A549 (cell line): Measurements from ENCODE around the gene IGFL4. TPM values are rescaled to one million over a fixed set of nuclear protein-coding genes. Genes with fewer than 3 reads are reported as not detected.

Source experiments
- ATAC-seq, 2 experiments: fragments of 200-7000 bp in 1 of 2; fragments of >200 bp in 1 of 2; cut with Nextera tagmentation in 1 of 2; cut with Tn5 transposase in 1 of 2; 3 replicates each; pipeline versions ENCODE4 v1.8.0 to v1.9.1; 2018 to 2020; ENCODE audit warnings: mild to moderate bottlenecking in 1 of 2, moderate library complexity in 1 of 2
- CTCF ChIA-PET: fragments of 300-600 bp; sonication (Branson Sonifier 250); formaldehyde crosslinking; extraction: SDS; loops from one replicate; lab custom pipeline; 2021; ENCODE audit warnings: antibody characterized with exemption, inconsistent platforms; lab: Yijun Ruan, JAX
- POLR2A ChIA-PET: fragments of 350-600 bp; formaldehyde crosslinking; extraction: SDS; loops from one replicate; lab custom pipeline; 2021; ENCODE audit warnings: antibody characterized with exemption, inconsistent platforms; lab: Yijun Ruan, JAX
- DNase-seq, 2 experiments: peaks; one replicate each; pipeline versions ENCODE4 v3.0.0 to v3.0.0-alpha.2; 2011 to 2016; ENCODE audit warnings: low read depth in 1 of 2, low spot score in 1 of 2
- FAIRE-seq: peaks from 2 replicates; lab custom pipeline; 2011; peaks lifted over from hg19 to GRCh38; lab: Jason Lieb, UNC
- H3K27ac ChIP-seq, 2 experiments: fragments of >200 bp; sonication (Bioruptor Twin); formaldehyde crosslinking; 3 replicates each; pipeline ENCODE4 v1.5.1; 2016 to 2017
- H3K4me1 ChIP-seq: fragments of >200 bp; sonication (Bioruptor Twin); formaldehyde crosslinking; 3 replicates; pipeline ENCODE4 v1.6.1; 2016
- H3K4me2 ChIP-seq: fragments of >200 bp; sonication (Bioruptor Twin); formaldehyde crosslinking; 3 replicates; pipeline ENCODE4 v1.6.1; 2016
- H3K4me3 ChIP-seq: fragments of >200 bp; sonication (Bioruptor Twin); formaldehyde crosslinking; 3 replicates; pipeline ENCODE4 v1.5.1; 2016
- H3K9me3 ChIP-seq: fragments of >200 bp; sonication (Bioruptor Twin); formaldehyde crosslinking; 3 replicates; pipeline ENCODE4 v1.6.1; 2016
- EHF ChIP-seq: fragments of 250-450 bp; sonication (Bioruptor Pico); IDR thresholded peaks from 2 replicates; pipeline ENCODE4 v1.5.0; 2020; ENCODE audit warnings: mild to moderate bottlenecking
- EHMT2 ChIP-seq: fragments of 200-600 bp; sonication (generic); IDR thresholded peaks from 2 replicates; pipeline ENCODE4 v1.6.1; 2016; ENCODE audit warnings: antibody characterized with exemption, low read depth, mild to moderate bottlenecking, moderate library complexity
- FOSB ChIP-seq: fragments of 250-450 bp; sonication (Bioruptor Pico); IDR thresholded peaks from 2 replicates; pipeline ENCODE4 v1.5.0; 2020; ENCODE audit warnings: mild to moderate bottlenecking, moderate library complexity
- FOSL2 ChIP-seq, 2 experiments: fragments of 450-650 bp in 1 of 2; fragments of >200 bp in 1 of 2; sonication (Bioruptor Twin) in 1 of 2; formaldehyde crosslinking; IDR thresholded peaks; 2 replicates each; pipeline versions ENCODE4 v1.5.0 to v1.6.1; 2016 to 2020; ENCODE audit warnings: mild to moderate bottlenecking in 1 of 2, moderate library complexity in 1 of 2
- JUN ChIP-seq, 2 experiments: fragments of >200 bp; sonication (Bioruptor Twin); formaldehyde crosslinking; IDR thresholded peaks; 2 replicates in 1 of 2; 3 replicates in 1 of 2; pipeline ENCODE4 v1.6.1; 2016 to 2017
- JUNB ChIP-seq: fragments of >200 bp; sonication (Bioruptor Twin); formaldehyde crosslinking; IDR thresholded peaks from 2 replicates; pipeline ENCODE4 v1.6.1; 2016
- KDM1A ChIP-seq: fragments of 200-600 bp; sonication (generic); IDR thresholded peaks from 2 replicates; pipeline ENCODE4 v1.6.1; 2016; ENCODE audit warnings: low read depth, mild to moderate bottlenecking
- KDM5A ChIP-seq: fragments of 200-600 bp; sonication (generic); IDR thresholded peaks from 2 replicates; pipeline ENCODE4 v1.6.1; 2016; ENCODE audit warnings: antibody characterized with exemption, mild to moderate bottlenecking
- MAX ChIP-seq: IDR thresholded peaks from 2 replicates; pipeline ENCODE4 v1.6.1; 2012
- MAZ ChIP-seq: fragments of 150-350 bp; IDR thresholded peaks from 2 replicates; pipeline ENCODE4 v1.6.1; 2014; ENCODE audit warnings: antibody characterized with exemption, low read depth, low read length, borderline replicate concordance
- MYC ChIP-seq: IDR thresholded peaks from 2 replicates; pipeline ENCODE4 v1.6.1; 2012; ENCODE audit warnings: mild to moderate bottlenecking, inconsistent platforms, low read length, improper control_type of control experiment, borderline replicate concordance
- NPAS2 ChIP-seq: fragments of 250-450 bp; sonication (Bioruptor Pico); IDR thresholded peaks from 2 replicates; pipeline ENCODE4 v1.8.0; 2022; ENCODE audit warnings: mild to moderate bottlenecking, moderate library complexity, borderline replicate concordance
- PHF8 ChIP-seq: fragments of 200-600 bp; sonication (generic); IDR thresholded peaks from 2 replicates; pipeline ENCODE4 v1.6.1; 2016; ENCODE audit warnings: low read depth, mild to moderate bottlenecking, antibody characterized with exemption, moderate library complexity, borderline replicate concordance
- POLR2A ChIP-seq: IDR thresholded peaks from 2 replicates; pipeline ENCODE4 v1.6.1; 2012; ENCODE audit warnings: mild to moderate bottlenecking, low read length
- RAD21 ChIP-seq, 2 experiments: fragments of >200 bp in 1 of 2; sonication (Bioruptor Twin) in 1 of 2; formaldehyde crosslinking in 1 of 2; IDR thresholded peaks in 1 of 2; conservative IDR thresholded peaks in 1 of 2; 2 replicates in 1 of 2; 3 replicates in 1 of 2; pipeline ENCODE4 v1.6.1; 2012 to 2018; ENCODE audit warnings: inconsistent platforms in 1 of 2
- RARB ChIP-seq: fragments of 250-450 bp; sonication (Bioruptor Pico); IDR thresholded peaks from 2 replicates; pipeline ENCODE4 v1.8.0; 2021; ENCODE audit warnings: mild to moderate bottlenecking, moderate library complexity
- RCOR1 ChIP-seq: fragments of 150-350 bp; IDR thresholded peaks from 2 replicates; pipeline ENCODE4 v1.6.1; 2014; ENCODE audit warnings: antibody characterized with exemption, low read length, low read depth
- RFX5 ChIP-seq: fragments of 450-650 bp; IDR thresholded peaks from 2 replicates; pipeline ENCODE4 v1.7.1; 2014; ENCODE audit warnings: antibody characterized with exemption, mild to moderate bottlenecking, moderate library complexity
- RNF2 ChIP-seq: fragments of 200-600 bp; sonication (generic); IDR thresholded peaks from 2 replicates; pipeline ENCODE4 v1.6.1; 2016; ENCODE audit warnings: low read depth, mild to moderate bottlenecking, antibody characterized with exemption, moderate library complexity, borderline replicate concordance
- SREBF2 ChIP-seq: fragments of 450-650 bp; IDR thresholded peaks from 2 replicates; pipeline ENCODE4 v1.6.1; 2014; ENCODE audit warnings: mild to moderate bottlenecking, moderate library complexity
- TFCP2L1 ChIP-seq: fragments of 250-450 bp; sonication (Bioruptor Pico); IDR thresholded peaks from 2 replicates; pipeline ENCODE4 v1.5.0; 2021; ENCODE audit warnings: mild to moderate bottlenecking
- ZNF302 ChIP-seq: fragments of 250-450 bp; sonication (Bioruptor Pico); IDR thresholded peaks from 2 replicates; pipeline ENCODE4 v1.9.0; 2021; ENCODE audit warnings: inconsistent platforms, mild to moderate bottlenecking, moderate library complexity
- WGBS: methylation state at CpG from one replicate; pipeline ENCODE4 v1.1.6; 2017; ENCODE audit errors: missing lambda C conversion rate; 5-methylcytosine and 5-hydroxymethylcytosine counted together
- polyA plus RNA-seq, 4 experiments: library from polyadenylated mRNA; depleted of rRNA in 3 of 4; stranded (reverse); fragments of >200 nt; fragmentation: RNase III in 1 of 4; extraction: RNeasy Plus Mini Kit Qiagen cat#74134 plus additional on column Dnase treatment in 1 of 4; gene quantifications; 2 replicates in 3 of 4; 3 replicates in 1 of 4; pipeline ENCODE4 v1.2.3, GENCODE V29; 2011 to 2017
- TF ChIP-seq, protein P1 (sequence below): IDR thresholded peaks from 2 replicates; pipeline ENCODE4 v1.6.1; 2012
- TF ChIP-seq, protein P2 (sequence below): fragments of 450-650 bp; IDR thresholded peaks from 2 replicates; pipeline ENCODE4 v1.6.1; 2014; ENCODE audit warnings: antibody characterized with exemption
- TF ChIP-seq, protein P3 (sequence below): IDR thresholded peaks from 2 replicates; pipeline ENCODE4 v1.6.1; 2012; ENCODE audit warnings: low read depth, borderline replicate concordance

IGFL4 gene
- polyA plus RNA-seq, 2 of the 4 experiments (the other 2 are of a cell fraction), result 1.7 to 3.1 TPM

DNA sequence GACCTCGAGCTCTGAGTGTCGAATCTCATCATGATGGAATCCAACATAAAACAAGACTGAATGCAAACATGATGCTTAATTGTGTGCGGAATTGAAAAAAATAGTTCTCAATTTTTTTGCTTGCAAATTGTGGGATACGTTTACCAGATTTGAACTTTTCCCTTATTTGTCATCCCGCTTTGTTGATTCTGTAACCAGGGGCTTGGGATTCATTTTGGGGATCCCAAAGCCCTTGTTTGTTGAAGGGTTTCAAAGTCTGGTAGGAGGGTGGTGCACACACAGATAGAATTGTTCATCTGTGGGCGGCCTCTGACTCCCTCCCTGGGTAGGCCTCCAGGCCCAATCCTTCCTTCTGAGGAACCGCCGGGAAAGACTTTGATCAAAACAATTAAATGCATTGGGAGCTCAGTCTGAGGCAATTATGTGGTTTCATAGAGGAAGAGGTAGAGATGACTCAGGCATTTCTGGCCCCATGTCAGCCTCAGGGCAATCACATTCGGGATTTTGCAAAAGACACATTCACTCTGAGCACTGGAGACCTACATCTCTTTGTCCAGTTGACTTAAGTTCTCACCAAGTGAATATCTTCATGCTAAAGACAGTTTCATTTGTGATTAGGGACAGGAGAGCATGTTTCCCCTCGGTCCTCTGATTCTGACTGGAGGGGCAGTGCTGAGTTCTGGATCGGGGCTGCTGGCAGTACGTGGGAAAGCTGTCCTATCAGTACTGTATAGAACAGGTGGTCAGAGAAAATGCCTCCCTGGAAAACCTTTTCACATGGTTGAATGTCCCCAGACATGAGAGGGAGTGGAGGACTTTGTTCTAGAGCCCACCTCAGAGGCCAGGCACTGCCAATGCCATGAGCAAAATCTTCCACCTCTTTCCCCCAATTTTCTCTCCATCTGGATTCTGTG, 27.8 kb upstream of the IGFL4 start (continued):
- TF ChIP-seq RNF2 (no peak), RCOR1 (no peak), KDM1A (no peak), MAZ (no peak), EHMT2 (no peak), NPAS2 (CRISPR knock-in tag) (no peak), POLR2A (no peak)

DNA sequence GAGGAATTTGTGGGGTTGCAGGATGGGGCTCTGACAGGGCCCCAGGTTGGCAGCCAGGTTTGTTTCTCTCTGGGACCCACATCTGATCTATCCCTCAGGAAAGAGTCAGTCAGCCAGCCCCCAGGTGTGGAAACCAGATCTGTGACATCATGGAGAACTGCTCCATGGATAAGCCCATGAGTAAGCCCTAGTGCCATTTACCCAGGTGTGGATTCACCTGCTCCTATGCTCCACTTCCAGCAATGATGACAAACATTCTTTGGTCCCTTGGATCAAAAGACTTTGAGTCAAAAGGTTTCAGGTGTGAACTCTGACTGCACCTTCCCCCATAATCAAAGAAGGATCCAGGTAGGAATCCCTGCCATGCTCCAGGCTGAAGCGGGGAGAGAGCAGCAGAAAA, 26.9 kb upstream of the IGFL4 start:
- DNase-seq (no peak), FAIRE-seq (no peak), ATAC-seq (no peak)
- Histone ChIP-seq H3K4me2 (peak overlapping the region; percentile 64), H3K9me3 (no peaks in the 10 kb centered on the region), H3K27ac (peak overlapping the region; percentile 87 to 89), H3K4me1 (peaks cover 59% of the 10 kb centered on the region), H3K4me3 (no peak overlapping the region)
- TF ChIP-seq SREBF2, result no peak
- TF ChIP-seq, protein P1, sequence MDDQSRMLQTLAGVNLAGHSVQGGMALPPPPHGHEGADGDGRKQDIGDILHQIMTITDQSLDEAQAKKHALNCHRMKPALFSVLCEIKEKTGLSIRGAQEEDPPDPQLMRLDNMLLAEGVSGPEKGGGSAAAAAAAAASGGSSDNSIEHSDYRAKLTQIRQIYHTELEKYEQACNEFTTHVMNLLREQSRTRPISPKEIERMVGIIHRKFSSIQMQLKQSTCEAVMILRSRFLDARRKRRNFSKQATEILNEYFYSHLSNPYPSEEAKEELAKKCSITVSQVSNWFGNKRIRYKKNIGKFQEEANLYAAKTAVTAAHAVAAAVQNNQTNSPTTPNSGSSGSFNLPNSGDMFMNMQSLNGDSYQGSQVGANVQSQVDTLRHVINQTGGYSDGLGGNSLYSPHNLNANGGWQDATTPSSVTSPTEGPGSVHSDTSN, result no peak
- TF ChIP-seq, protein P2, sequence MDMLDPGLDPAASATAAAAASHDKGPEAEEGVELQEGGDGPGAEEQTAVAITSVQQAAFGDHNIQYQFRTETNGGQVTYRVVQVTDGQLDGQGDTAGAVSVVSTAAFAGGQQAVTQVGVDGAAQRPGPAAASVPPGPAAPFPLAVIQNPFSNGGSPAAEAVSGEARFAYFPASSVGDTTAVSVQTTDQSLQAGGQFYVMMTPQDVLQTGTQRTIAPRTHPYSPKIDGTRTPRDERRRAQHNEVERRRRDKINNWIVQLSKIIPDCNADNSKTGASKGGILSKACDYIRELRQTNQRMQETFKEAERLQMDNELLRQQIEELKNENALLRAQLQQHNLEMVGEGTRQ, result no peak
- TF ChIP-seq ZNF302 (CRISPR knock-in tag), result no peak
- no peak for TF ChIP-seq PHF8
- TF ChIP-seq KDM5A, result no peak
- no peak for TF ChIP-seq JUNB
- no peak for TF ChIP-seq EHF (CRISPR knock-in tag)
- TF ChIP-seq, protein P3, sequence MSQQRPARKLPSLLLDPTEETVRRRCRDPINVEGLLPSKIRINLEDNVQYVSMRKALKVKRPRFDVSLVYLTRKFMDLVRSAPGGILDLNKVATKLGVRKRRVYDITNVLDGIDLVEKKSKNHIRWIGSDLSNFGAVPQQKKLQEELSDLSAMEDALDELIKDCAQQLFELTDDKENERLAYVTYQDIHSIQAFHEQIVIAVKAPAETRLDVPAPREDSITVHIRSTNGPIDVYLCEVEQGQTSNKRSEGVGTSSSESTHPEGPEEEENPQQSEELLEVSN, result no peak
- no peak for TF ChIP-seq RAD21 (conservative IDR thresholded peaks at IDR 0.05 in 1 of 2, IDR thresholded peaks at IDR 0.05 in 1 of 2)
- no peak for TF ChIP-seq RARB (CRISPR knock-in tag)
- TF ChIP-seq FOSL2 (IDR thresholded peaks at IDR 0.05), result no peak
- TF ChIP-seq FOSL2 (CRISPR knock-in tag; IDR thresholded peaks at IDR 0.05), result no peak
- no peak for TF ChIP-seq MAX
- no peak for TF ChIP-seq RFX5
- TF ChIP-seq MYC, result no peak
- no peak for TF ChIP-seq FOSB
- TF ChIP-seq JUN (IDR thresholded peaks at IDR 0.05), result no peak
- no peak for TF ChIP-seq TFCP2L1
- ChIA-PET POLR2A (interaction anchor here (0.5 to 1.5 kb wide), 4 partner anchors 10 to 51 kb away, joined by 3 to 9 read pairs (median 5); no protein-coding TSS in a partner anchor), CTCF (interaction anchor here (0.8 to 36.0 kb wide), 9 partner anchors 12 to 213 kb away, joined by 3 to 713 read pairs (median 5); no protein-coding TSS in a partner anchor)
- WGBS, result 96% methylated on average over 1 of the region's 1 CpG
